ENCODE measurements around the gene LIPI.

DNA sequence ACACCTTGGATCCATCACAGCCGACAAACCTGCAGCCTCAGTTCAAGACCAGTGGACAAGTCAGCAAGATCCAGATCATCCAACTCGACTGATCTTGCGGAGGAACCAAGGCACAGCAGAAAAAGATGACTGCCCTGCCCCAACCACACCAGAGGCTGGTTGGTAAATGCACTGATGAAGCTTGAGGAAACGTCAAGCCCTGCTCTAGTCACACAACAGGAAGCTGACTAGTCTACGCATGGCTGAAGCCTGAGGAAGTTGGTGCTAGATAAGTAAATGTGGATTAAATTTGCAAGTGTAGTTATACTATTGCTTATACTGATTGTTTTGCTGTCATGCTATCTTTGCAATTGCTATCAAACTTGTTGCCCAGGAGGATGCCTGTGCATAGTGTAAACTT, 89.0 kb downstream of the LIPI start:
- TF ChIP-seq, protein P1, sequence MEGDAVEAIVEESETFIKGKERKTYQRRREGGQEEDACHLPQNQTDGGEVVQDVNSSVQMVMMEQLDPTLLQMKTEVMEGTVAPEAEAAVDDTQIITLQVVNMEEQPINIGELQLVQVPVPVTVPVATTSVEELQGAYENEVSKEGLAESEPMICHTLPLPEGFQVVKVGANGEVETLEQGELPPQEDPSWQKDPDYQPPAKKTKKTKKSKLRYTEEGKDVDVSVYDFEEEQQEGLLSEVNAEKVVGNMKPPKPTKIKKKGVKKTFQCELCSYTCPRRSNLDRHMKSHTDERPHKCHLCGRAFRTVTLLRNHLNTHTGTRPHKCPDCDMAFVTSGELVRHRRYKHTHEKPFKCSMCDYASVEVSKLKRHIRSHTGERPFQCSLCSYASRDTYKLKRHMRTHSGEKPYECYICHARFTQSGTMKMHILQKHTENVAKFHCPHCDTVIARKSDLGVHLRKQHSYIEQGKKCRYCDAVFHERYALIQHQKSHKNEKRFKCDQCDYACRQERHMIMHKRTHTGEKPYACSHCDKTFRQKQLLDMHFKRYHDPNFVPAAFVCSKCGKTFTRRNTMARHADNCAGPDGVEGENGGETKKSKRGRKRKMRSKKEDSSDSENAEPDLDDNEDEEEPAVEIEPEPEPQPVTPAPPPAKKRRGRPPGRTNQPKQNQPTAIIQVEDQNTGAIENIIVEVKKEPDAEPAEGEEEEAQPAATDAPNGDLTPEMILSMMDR (IDR thresholded peaks at IDR 0.05; ENCODE audit: low read depth, low read length) = no peak
- no peak for TF ChIP-seq POLR2A (IDR thresholded peaks at IDR 0.05; ENCODE audit: extremely low read depth, insufficient read length)
